K562 (cell line): ENCODE results near the gene LIX1L. TPM values are rescaled to one million over a fixed set of nuclear protein-coding genes. Genes with fewer than 3 reads are reported as not detected.

Experiments
- ATAC-seq: fragments of 200-7000 bp; cut with Tn5 transposase; 3 replicates; pipeline ENCODE4 v1.9.1; 2020; ENCODE audit warnings: moderate library complexity
- BruUV-seq: library from RNA; stranded (reverse); fragments of 400-500 nt; replicated peaks from 2 replicates; lab custom pipeline; 2021; lab: Mats Ljungman, UMichigan
- CTCF ChIA-PET: fragments of 300-600 bp; formaldehyde crosslinking; extraction: SDS; loops from one replicate; lab custom pipeline; 2021; ENCODE audit warnings: low intra/inter-chr PET ratio; lab: Yijun Ruan, JAX
- POLR2A ChIA-PET: fragments of 300-600, 350-650 bp; sonication (Branson Sonifier 250); formaldehyde crosslinking; extraction: SDS; loops from one replicate; lab custom pipeline; 2021; ENCODE audit warnings: antibody characterized with exemption, inconsistent platforms; lab: Yijun Ruan, JAX
- DNase-seq, 4 experiments: peaks; one replicate each; pipeline versions ENCODE4 v3.0.0 to v3.0.0-alpha.2; 2011 to 2018; ENCODE audit warnings: low spot score in 3 of 4, mixed read lengths in 3 of 4; ENCODE audit errors: extremely low read depth in 1 of 4
- FAIRE-seq: peaks from 2 replicates; lab custom pipeline; 2011; peaks lifted over from hg19 to GRCh38; lab: Jason Lieb, UNC
- H2AFZ ChIP-seq: 2 replicates; pipeline ENCODE4 v1.6.0; 2011; ENCODE audit warnings: low read depth, low read length, control low read depth, inconsistent platforms
- H3K27ac ChIP-seq: fragments of 200-600 bp; 3 replicates; pipeline ENCODE4 v1.8.0; 2011; ENCODE audit warnings: low read depth, mild to moderate bottlenecking, control low read depth, inconsistent platforms, low read length, moderate library complexity, mixed read lengths; ENCODE audit errors: extremely low read depth
- H3K27me3 ChIP-seq, 2 experiments: fragments of 300-600 bp in 1 of 2; 2 replicates in 1 of 2; 3 replicates in 1 of 2; pipeline versions ENCODE4 v1.6.0 to v1.8.0; 2011; ENCODE audit warnings: inconsistent platforms in 2 of 2, low read length in 2 of 2, mild to moderate bottlenecking in 1 of 2, mixed read lengths in 1 of 2, moderate library complexity in 1 of 2; ENCODE audit not compliant: control insufficient read depth in 2 of 2, insufficient read depth in 2 of 2
- H3K36me3 ChIP-seq: fragments of 300-600 bp; 3 replicates; pipeline ENCODE4 v1.8.0; 2011; ENCODE audit warnings: mild to moderate bottlenecking, low read length, inconsistent platforms; ENCODE audit not compliant: control insufficient read depth, insufficient read depth
- H3K4me1 ChIP-seq, 2 experiments: fragments of 200-600 bp in 1 of 2; replicated peaks in 1 of 2; 2 replicates in 1 of 2; 3 replicates in 1 of 2; pipeline versions ENCODE4 v1.5.1 to v1.8.0; 2011; ENCODE audit warnings: inconsistent platforms in 2 of 2, low read length in 2 of 2, mild to moderate bottlenecking in 1 of 2, mixed read lengths in 1 of 2, moderate library complexity in 1 of 2; ENCODE audit not compliant: control insufficient read depth in 2 of 2, insufficient read depth in 2 of 2
- H3K4me2 ChIP-seq: 2 replicates; pipeline ENCODE4 v1.6.1; 2011; ENCODE audit warnings: low read length, control low read depth, inconsistent platforms, mixed read lengths; ENCODE audit not compliant: insufficient read depth
- H3K4me3 ChIP-seq: fragments of 200-600 bp; sonication (generic), shearing (Covaris generic); 2 replicates; pipeline ENCODE4 v1.5.1; 2016; ENCODE audit warnings: control low read depth, inconsistent platforms
- H3K79me2 ChIP-seq: fragments of 200-600 bp; 3 replicates; pipeline ENCODE4 v1.8.0; 2011; ENCODE audit warnings: low read length, inconsistent platforms; ENCODE audit not compliant: control insufficient read depth, insufficient read depth
- H3K9ac ChIP-seq, 2 experiments: 2 replicates each; pipeline versions ENCODE4 v1.6.0 to v1.6.1; 2011; ENCODE audit warnings: low read depth in 2 of 2, low read length in 2 of 2, control low read depth in 1 of 2, inconsistent platforms in 1 of 2, mild to moderate bottlenecking in 1 of 2, mixed read lengths in 1 of 2; ENCODE audit not compliant: insufficient read depth in 1 of 2
- H3K9me1 ChIP-seq: one replicate; pipeline ENCODE4 v1.6.0; 2011; ENCODE audit warnings: inconsistent platforms, mild to moderate bottlenecking, low read length, moderate library complexity; ENCODE audit not compliant: control insufficient read depth, insufficient read depth
- H3K9me3 ChIP-seq: replicated peaks from 2 replicates; pipeline ENCODE4 v1.5.1; 2011; ENCODE audit warnings: low read depth, low read length, inconsistent platforms; ENCODE audit not compliant: control insufficient read depth, insufficient read depth
- H4K20me1 ChIP-seq: replicated peaks from 2 replicates; pipeline ENCODE4 v1.6.1; 2011; ENCODE audit warnings: low read length, inconsistent platforms, mixed read lengths; ENCODE audit not compliant: control insufficient read depth, insufficient read depth
- ATF1 ChIP-seq, 2 experiments: fragments of 450-650 bp in 1 of 2; IDR thresholded peaks; 2 replicates each; pipeline ENCODE4 v1.6.1; 2016; ENCODE audit warnings: missing compliant biosample characterization in 1 of 2, missing genetic modification characterization in 1 of 2
- CC2D1A ChIP-seq: fragments of 450-650 bp; IDR thresholded peaks from 2 replicates; pipeline ENCODE4 v1.6.1; 2017; ENCODE audit warnings: mild to moderate bottlenecking
- CXXC5 ChIP-seq: fragments of 250-450 bp; sonication (Bioruptor Pico); IDR thresholded peaks from 2 replicates; pipeline ENCODE4 v1.8.0; 2022; ENCODE audit warnings: inconsistent platforms, mild to moderate bottlenecking, moderate library complexity
- WGBS: fragments of 100-300 bp; shearing (Covaris generic); methylation state at CpG from one replicate; pipeline ENCODE4 v1.1.6; 2016; ENCODE audit warnings: low coverage, mixed read lengths; ENCODE audit not compliant: insufficient coverage; ENCODE audit errors: missing lambda C conversion rate; 5-methylcytosine and 5-hydroxymethylcytosine counted together
- in situ Hi-C: fragments of 300-500 bp; cut with MboI; formaldehyde crosslinking; loops from 4 replicates; pipeline ENCODE4 v1.15.0; 2018; ENCODE audit warnings: inconsistent platforms, mixed read lengths
- intact Hi-C: fragments of 100-400 bp; cut with micrococcal nuclease; formaldehyde crosslinking; loops from 2 replicates; pipeline ENCODE4 v1.14.2; 2022
- polyA plus RNA-seq, 8 experiments: library from polyadenylated mRNA; depleted of rRNA in 4 of 8; stranded (reverse) in 5 of 8; unstranded in 3 of 8; fragments of >200 nt; fragmentation: Nextera tagmentation in 2 of 8; fragmentation: Illumina TruSeq in 1 of 8; extraction: Ambion mirVana in 2 of 8; extraction: Trizol in 1 of 8; gene quantifications; 2 replicates each; pipeline versions ENCODE4 v1.2.1 to v1.2.3, GENCODE V29; 2011 to 2014; ENCODE audit warnings: inconsistent platforms in 1 of 8, missing spikeins in 1 of 8
- total RNA-seq, 7 experiments: library from RNA; depleted of rRNA in 6 of 7; stranded (reverse); fragments of >200 nt in 6 of 7; fragmentation: Illumina TruSeq in 2 of 7; extraction: Trizol in 2 of 7; gene quantifications; 2 replicates each; pipeline versions ENCODE4 v1.2.1 to v1.2.3, GENCODE V29; 2011 to 2021; ENCODE audit warnings: low replicate concordance in 1 of 7
- TF ChIP-seq, protein P1 (sequence below): fragments of 250-450 bp; sonication (Bioruptor Pico); IDR thresholded peaks from 2 replicates; pipeline ENCODE4 v1.5.0; 2021; ENCODE audit warnings: mild to moderate bottlenecking, borderline replicate concordance
- TF ChIP-seq, protein P2 (sequence below), 2 experiments: fragments of 450-650 bp in 1 of 2; sonication (generic) in 1 of 2; formaldehyde crosslinking in 1 of 2; IDR thresholded peaks; 2 replicates each; pipeline versions ENCODE4 v1.7.1 to v1.9.0; 2016 to 2022; ENCODE audit warnings: inconsistent platforms in 1 of 2, mild to moderate bottlenecking in 1 of 2, missing genetic modification reagents in 1 of 2
- TF ChIP-seq, protein P3 (sequence below): fragments of 250-450 bp; sonication (Bioruptor Pico); IDR thresholded peaks from 2 replicates; pipeline ENCODE4 v1.9.0; 2021; ENCODE audit warnings: mild to moderate bottlenecking

The LIX1L gene
- total and polyA plus RNA-seq, 9 of the 15 experiments (the other 6 are each of a cell fraction or from before 2014, with no cell fraction given): 4.6 to 26.5 (median 12.5) TPM

DNA sequence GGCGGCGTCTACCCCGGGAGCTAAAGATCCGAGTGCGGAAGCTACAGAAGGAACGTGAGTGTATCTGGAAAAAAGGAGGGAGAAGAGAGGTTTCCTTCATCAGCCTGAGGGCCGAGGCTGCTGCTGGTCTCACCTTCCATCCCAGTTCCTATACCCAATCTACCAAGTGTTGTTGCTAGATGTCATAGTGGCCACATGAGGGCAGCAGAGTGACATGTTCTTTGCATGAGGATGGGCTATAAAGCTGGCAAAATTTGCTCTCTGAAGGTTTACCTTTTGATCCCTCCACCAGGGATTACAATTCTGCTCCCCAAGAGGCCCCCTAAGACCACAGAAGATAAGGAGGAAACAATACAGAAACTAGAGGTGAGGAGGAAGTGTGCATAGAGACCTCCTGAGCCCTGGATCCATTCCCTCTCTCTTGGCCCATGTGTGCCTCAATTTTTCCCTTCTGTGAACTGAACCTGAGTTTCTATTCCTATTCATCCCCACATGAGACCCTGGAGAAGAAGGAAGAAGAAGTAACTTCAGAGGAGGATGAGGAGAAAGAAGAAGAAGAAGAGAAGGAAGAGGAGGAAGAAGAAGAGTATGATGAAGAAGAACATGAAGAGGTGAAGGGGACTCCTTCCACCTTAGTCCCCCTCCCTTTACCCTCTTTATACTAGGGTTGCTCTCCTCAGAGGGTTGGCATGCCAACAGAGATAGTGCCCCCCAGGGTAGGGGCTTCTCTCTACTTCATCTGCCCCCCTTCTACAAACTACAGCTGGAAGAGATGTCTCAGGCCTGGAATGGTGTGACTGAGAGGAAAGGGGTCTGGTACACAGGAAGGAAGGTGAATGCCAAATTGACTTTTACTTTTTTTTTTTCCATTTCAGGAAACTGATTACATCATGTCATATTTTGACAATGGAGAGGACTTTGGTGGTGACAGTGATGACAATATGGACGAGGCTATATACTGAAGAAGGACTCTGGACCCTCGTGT lies 20.0 kb upstream of the LIX1L start:
- POLR2A ChIA-PET: interaction anchor here (1.0 to 15.5 kb wide), 10 partner anchors 13 to 60 kb away, joined by 3 to 320 read pairs (median 3); partner anchors contain the start of genes ANKRD34A, POLR3GL, RBM8A and TXNIP
- no peaks in the 10 kb centered on the region for H3K9me3 ChIP-seq
- H4K20me1 ChIP-seq: no peaks in the 10 kb centered on the region
- WGBS: 9% methylated on average over 9 of the region's 9 CpGs
- peak overlapping the region; percentile 73 for H3K4me2 ChIP-seq
- peaks cover 16% of the 10 kb centered on the region for H3K36me3 ChIP-seq
- H2AFZ ChIP-seq: peak overlapping the region; percentile 43
- ATAC-seq (peak; percentile 64), DNase-seq (peak; percentile 67 to 90 (median 76)), FAIRE-seq (peak; percentile 92)
- H3K9me1 ChIP-seq: no peaks in the 10 kb centered on the region
- no TSS peak for BruUV-seq
- CTCF ChIA-PET: interaction anchor here (0.6 to 3.8 kb wide), 6 partner anchors 22 to 137 kb away, joined by 3 to 37 read pairs (median 4); no protein-coding TSS in a partner anchor
- H3K9ac ChIP-seq: peak overlapping the region; percentile 31 to 81; a peak in 3 of 4 replicates
- H3K27ac ChIP-seq: peak overlapping the region; percentile 96
- H3K79me2 ChIP-seq: peaks cover 25% of the 10 kb centered on the region
- peaks cover 21 to 53% of the 10 kb centered on the region in 2 experiments for H3K4me1 ChIP-seq
- in situ Hi-C loops (no loop called here), intact Hi-C loops (loop anchor here (1.0 kb wide), 4 partner anchors 30 to 132 kb away; partner anchors contain the start of gene NUDT17)
- H3K27me3 ChIP-seq: no peaks in the 10 kb centered on the region
- no peak overlapping the region for H3K4me3 ChIP-seq
- TF ChIP-seq CC2D1A: peak; percentile 78
- TF ChIP-seq CXXC5 (CRISPR knock-in tag): no peak
- no peak for TF ChIP-seq ATF1 (CRISPR knock-in tag; IDR thresholded peaks at IDR 0.05)
- TF ChIP-seq ATF1 (tag; IDR thresholded peaks at IDR 0.05): no peak
- TF ChIP-seq, protein P1, sequence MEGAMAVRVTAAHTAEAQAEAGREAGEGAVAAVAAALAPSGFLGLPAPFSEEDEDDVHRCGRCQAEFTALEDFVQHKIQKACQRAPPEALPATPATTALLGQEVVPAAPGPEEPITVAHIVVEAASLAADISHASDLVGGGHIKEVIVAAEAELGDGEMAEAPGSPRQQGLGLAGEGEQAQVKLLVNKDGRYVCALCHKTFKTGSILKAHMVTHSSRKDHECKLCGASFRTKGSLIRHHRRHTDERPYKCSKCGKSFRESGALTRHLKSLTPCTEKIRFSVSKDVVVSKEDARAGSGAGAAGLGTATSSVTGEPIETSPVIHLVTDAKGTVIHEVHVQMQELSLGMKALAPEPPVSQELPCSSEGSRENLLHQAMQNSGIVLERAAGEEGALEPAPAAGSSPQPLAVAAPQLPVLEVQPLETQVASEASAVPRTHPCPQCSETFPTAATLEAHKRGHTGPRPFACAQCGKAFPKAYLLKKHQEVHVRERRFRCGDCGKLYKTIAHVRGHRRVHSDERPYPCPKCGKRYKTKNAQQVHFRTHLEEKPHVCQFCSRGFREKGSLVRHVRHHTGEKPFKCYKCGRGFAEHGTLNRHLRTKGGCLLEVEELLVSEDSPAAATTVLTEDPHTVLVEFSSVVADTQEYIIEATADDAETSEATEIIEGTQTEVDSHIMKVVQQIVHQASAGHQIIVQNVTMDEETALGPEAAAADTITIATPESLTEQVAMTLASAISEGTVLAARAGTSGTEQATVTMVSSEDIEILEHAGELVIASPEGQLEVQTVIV (CRISPR knock-in tag): peak; percentile 38; the same call in 1 of the 2 replicates
- TF ChIP-seq, protein P2, sequence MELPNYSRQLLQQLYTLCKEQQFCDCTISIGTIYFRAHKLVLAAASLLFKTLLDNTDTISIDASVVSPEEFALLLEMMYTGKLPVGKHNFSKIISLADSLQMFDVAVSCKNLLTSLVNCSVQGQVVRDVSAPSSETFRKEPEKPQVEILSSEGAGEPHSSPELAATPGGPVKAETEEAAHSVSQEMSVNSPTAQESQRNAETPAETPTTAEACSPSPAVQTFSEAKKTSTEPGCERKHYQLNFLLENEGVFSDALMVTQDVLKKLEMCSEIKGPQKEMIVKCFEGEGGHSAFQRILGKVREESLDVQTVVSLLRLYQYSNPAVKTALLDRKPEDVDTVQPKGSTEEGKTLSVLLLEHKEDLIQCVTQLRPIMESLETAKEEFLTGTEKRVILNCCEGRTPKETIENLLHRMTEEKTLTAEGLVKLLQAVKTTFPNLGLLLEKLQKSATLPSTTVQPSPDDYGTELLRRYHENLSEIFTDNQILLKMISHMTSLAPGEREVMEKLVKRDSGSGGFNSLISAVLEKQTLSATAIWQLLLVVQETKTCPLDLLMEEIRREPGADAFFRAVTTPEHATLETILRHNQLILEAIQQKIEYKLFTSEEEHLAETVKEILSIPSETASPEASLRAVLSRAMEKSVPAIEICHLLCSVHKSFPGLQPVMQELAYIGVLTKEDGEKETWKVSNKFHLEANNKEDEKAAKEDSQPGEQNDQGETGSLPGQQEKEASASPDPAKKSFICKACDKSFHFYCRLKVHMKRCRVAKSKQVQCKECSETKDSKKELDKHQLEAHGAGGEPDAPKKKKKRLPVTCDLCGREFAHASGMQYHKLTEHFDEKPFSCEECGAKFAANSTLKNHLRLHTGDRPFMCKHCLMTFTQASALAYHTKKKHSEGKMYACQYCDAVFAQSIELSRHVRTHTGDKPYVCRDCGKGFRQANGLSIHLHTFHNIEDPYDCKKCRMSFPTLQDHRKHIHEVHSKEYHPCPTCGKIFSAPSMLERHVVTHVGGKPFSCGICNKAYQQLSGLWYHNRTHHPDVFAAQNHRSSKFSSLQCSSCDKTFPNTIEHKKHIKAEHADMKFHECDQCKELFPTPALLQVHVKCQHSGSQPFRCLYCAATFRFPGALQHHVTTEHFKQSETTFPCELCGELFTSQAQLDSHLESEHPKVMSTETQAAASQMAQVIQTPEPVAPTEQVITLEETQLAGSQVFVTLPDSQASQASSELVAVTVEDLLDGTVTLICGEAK (IDR thresholded peaks at IDR 0.05): peak; percentile 15; the same call in 1 of the 2 replicates
- TF ChIP-seq, protein P2 (CRISPR knock-in tag; IDR thresholded peaks at IDR 0.05): no peak
- TF ChIP-seq, protein P3, sequence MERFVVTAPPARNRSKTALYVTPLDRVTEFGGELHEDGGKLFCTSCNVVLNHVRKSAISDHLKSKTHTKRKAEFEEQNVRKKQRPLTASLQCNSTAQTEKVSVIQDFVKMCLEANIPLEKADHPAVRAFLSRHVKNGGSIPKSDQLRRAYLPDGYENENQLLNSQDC (CRISPR knock-in tag): no peak
